Uterus (tissue), 2 donors: ENCODE data around the gene CMKLR1.

Experiments
- POLR2A ChIP-seq, 2 donors: fragments of 450-650 bp; IDR thresholded peaks; one replicate each; pipeline ENCODE4 v1.6.1; 2016; ENCODE audit warnings: antibody characterized with exemption in 2 of 2, mild to moderate bottlenecking in 1 of 2, moderate library complexity in 1 of 2
- TF ChIP-seq, protein P1 (sequence below), 4 experiments: fragments of 200-600 bp in 2 of 4; fragments of 450-650 bp in 2 of 4; sonication (generic) in 2 of 4; IDR thresholded peaks; one replicate each; pipeline ENCODE4 v1.5.1; 2016 to 2019; ENCODE audit warnings: antibody characterized with exemption in 4 of 4, mild to moderate bottlenecking in 2 of 4, moderate library complexity in 1 of 4

DNA sequence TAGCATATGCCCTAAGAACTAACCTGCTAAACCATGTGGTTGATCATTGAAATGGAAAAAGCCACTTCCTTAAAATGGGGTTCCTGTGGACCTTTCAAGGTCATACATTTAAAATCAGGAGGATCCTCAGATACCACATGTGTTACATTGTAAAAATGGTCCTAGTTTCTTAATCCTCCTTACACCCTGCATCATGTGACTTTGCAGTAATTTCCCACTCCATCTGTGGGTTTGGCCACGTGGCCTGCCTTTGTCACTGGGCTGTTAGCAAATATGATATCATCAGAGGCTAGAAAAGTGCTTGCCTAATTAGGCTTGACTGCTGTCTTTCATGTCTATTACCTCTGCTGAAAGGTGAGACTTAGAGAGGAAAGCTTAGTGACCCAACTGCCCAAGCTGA lies 70.7 kb downstream of the CMKLR1 start:
- TF ChIP-seq, protein P1, sequence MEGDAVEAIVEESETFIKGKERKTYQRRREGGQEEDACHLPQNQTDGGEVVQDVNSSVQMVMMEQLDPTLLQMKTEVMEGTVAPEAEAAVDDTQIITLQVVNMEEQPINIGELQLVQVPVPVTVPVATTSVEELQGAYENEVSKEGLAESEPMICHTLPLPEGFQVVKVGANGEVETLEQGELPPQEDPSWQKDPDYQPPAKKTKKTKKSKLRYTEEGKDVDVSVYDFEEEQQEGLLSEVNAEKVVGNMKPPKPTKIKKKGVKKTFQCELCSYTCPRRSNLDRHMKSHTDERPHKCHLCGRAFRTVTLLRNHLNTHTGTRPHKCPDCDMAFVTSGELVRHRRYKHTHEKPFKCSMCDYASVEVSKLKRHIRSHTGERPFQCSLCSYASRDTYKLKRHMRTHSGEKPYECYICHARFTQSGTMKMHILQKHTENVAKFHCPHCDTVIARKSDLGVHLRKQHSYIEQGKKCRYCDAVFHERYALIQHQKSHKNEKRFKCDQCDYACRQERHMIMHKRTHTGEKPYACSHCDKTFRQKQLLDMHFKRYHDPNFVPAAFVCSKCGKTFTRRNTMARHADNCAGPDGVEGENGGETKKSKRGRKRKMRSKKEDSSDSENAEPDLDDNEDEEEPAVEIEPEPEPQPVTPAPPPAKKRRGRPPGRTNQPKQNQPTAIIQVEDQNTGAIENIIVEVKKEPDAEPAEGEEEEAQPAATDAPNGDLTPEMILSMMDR (IDR thresholded peaks at IDR 0.05), result no peak
- TF ChIP-seq POLR2A (IDR thresholded peaks at IDR 0.05), result no peak
